NCI-H510A treated with DMSO at 0.1 percent for 48 hours (cell line): ENCODE results near the gene PCDHB2.
"Not testable (repeated sequence)": the region's sequence is repeated elsewhere in the genome, so short reads cannot be mapped to it uniquely, and the experiment has no call there.

Source experiments
- DNase-seq: peaks from one replicate; lab custom pipeline; 2025; lab: John Stamatoyannopoulos, UW

Gene PCDHB2

DNA sequence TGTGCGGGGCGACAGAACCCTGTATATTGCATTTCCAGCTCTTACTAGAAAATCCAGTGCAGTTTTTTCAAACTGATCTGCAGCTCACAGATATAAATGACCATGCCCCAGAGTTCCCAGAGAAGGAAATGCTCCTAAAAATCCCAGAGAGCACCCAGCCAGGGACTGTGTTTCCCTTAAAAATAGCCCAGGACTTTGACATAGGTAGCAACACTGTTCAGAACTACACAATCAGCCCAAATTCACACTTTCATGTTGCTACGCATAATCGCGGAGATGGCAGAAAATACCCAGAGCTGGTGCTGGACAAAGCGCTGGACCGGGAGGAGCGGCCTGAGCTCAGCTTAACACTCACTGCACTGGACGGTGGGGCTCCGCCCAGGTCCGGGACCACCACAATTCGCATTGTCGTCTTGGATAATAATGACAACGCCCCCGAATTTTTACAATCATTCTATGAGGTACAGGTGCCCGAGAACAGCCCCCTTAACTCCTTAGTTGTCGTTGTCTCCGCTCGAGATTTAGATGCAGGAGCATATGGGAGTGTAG, 41.4 kb downstream of the PCDHB2 start:
- DNase-seq, result no peak

- not testable (repeated sequence) for DNase-seq
Measured at GRCh38 chr5:141137346-141137745, 42.9 kb downstream of the PCDHB2 start.
